CD4-positive, alpha-beta T cell (primary cell): ENCODE measurements around the gene KATNIP. TPM values are rescaled to one million over a fixed set of nuclear protein-coding genes. Genes with fewer than 3 reads are reported as not detected.

ENCODE experiments used
- ATAC-seq: fragments of 200-7000 bp; cut with Tn5 transposase; one replicate; pipeline ENCODE4 v1.10.0; 2022; ENCODE audit warnings: mild to moderate bottlenecking; ENCODE audit not compliant: poor library complexity
- CTCF ChIA-PET: fragments of 350-600 bp; sonication (Branson Sonifier 250); formaldehyde crosslinking; loops from one replicate; lab custom pipeline; 2021; ENCODE audit warnings: antibody characterized with exemption, inconsistent platforms; lab: Charles Lee
- POLR2A ChIA-PET: fragments of 350-600 bp; sonication (Branson Sonifier 250); formaldehyde crosslinking; loops from one replicate; lab custom pipeline; 2021; ENCODE audit warnings: antibody characterized with exemption, inconsistent platforms; lab: Charles Lee
- DNase-seq, 14 experiments: peaks; one replicate each; pipeline ENCODE4 v3.0.0-alpha.2; 2013 to 2020; ENCODE audit warnings: mixed read lengths in 2 of 14
- H3K27ac ChIP-seq, 2 donors: one replicate each; pipeline versions ENCODE4 v1.5.1 to v1.7.0; 2013; ENCODE audit warnings: low read length in 2 of 2, low read depth in 1 of 2, mild to moderate bottlenecking in 1 of 2
- H3K27me3 ChIP-seq, 2 experiments: 1 replicate in 1 of 2; 2 replicates in 1 of 2; pipeline versions ENCODE4 v1.6.1 to v1.7.0; 2013; ENCODE audit warnings: low read length in 2 of 2, control low read depth in 1 of 2, mild to moderate bottlenecking in 1 of 2, moderate library complexity in 1 of 2; ENCODE audit not compliant: insufficient read depth in 2 of 2, control insufficient read depth in 1 of 2
- H3K36me3 ChIP-seq: one replicate; pipeline ENCODE4 v1.6.1; 2013; ENCODE audit warnings: low read length, control low read depth; ENCODE audit not compliant: insufficient read depth
- H3K4me1 ChIP-seq: one replicate; pipeline ENCODE4 v1.6.1; 2013; ENCODE audit warnings: low read length, control low read depth; ENCODE audit not compliant: insufficient read depth
- H3K4me3 ChIP-seq: one replicate; pipeline ENCODE4 v1.5.1; 2013; ENCODE audit warnings: mild to moderate bottlenecking, low read length, moderate library complexity
- H3K9me3 ChIP-seq, 2 experiments: 1 replicate in 1 of 2; 2 replicates in 1 of 2; pipeline versions ENCODE4 v1.6.1 to v1.7.0; 2013; ENCODE audit warnings: low read length in 2 of 2, mild to moderate bottlenecking in 2 of 2, control low read depth in 1 of 2, moderate library complexity in 1 of 2; ENCODE audit not compliant: control insufficient read depth in 1 of 2, insufficient read depth in 1 of 2
- H3K27ac Mint-ChIP-seq: one replicate; pipeline ENCODE4 v1.8.0; 2020; ENCODE audit warnings: mixed read lengths
- H3K27me3 Mint-ChIP-seq: one replicate; pipeline ENCODE4 v1.8.0; 2021; ENCODE audit warnings: mixed read lengths
- H3K36me3 Mint-ChIP-seq: one replicate; pipeline ENCODE4 v1.8.0; 2021; ENCODE audit warnings: low read depth, mixed read lengths
- H3K4me1 Mint-ChIP-seq: one replicate; pipeline ENCODE4 v1.8.0; 2021; ENCODE audit warnings: low read depth, mixed read lengths
- H3K4me3 Mint-ChIP-seq: one replicate; pipeline ENCODE4 v1.8.0; 2020; ENCODE audit warnings: mild to moderate bottlenecking, mixed read lengths
- H3K9me3 Mint-ChIP-seq: one replicate; pipeline ENCODE4 v1.8.0; 2020; ENCODE audit warnings: mixed read lengths
- intact Hi-C, 2 experiments: fragments of 100-400 bp; cut with DNase I in 1 of 2; cut with micrococcal nuclease in 1 of 2; formaldehyde crosslinking; loops; one replicate each; pipeline versions ENCODE4 v1.15.1 to v1.9.0; 2023 to 2025; cut with DNase I, micrococcal nuclease
- total RNA-seq, 174 experiments: library from RNA in 2 of 174; stranded (reverse) in 2 of 174; gene quantifications; one replicate each; pipeline ENCODE4 v1.2.3 and lab custom pipeline; 2021 to 2026
- TF ChIP-seq, protein P1 (sequence below): fragments of 200-600 bp; IDR thresholded peaks from one replicate; pipeline ENCODE4 v1.8.0; 2022; ENCODE audit warnings: antibody characterized with exemption, mild to moderate bottlenecking

The KATNIP gene
- total RNA-seq, 2 experiments from 2014 or later, result 18.5 to 20.9 TPM

DNA sequence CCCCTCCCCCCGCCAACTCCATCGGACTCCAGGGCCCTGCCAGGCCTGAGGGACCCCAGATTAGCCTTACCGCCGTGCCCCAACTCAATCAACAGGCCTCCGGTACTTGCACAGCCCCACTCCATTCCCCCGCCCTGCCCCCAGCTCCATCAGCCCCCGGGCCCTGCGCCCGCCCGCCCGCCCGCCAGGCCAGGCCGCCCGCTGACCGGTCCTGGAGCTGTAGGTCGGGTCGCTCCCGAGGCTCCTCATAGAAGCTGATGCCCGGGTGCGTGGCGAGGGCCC is 539 bp upstream of the KATNIP start:
- Mint-ChIP-seq H3K4me3 (peak overlapping the region; percentile 98), H3K36me3 (peaks cover 44% of the 10 kb centered on the region), H3K27me3 (no peaks in the 10 kb centered on the region), H3K27ac (peak overlapping the region; percentile 98), H3K9me3 (no peaks in the 10 kb centered on the region), H3K4me1 (peaks cover 50% of the 10 kb centered on the region)
- Histone ChIP-seq H3K9me3 (no peaks in the 10 kb centered on the region), H3K27me3 (no peaks in the 10 kb centered on the region), H3K27ac (peak overlapping the region in 1 of 2 donors; percentile 68), H3K4me1 (peaks cover 32% of the 10 kb centered on the region), H3K4me3 (peak overlapping the region; percentile 99), H3K36me3 (peaks cover 10% of the 10 kb centered on the region)
- DNase-seq (peak in 1 of 14 experiments; percentile 8), ATAC-seq (peak; percentile 16)
- ChIA-PET POLR2A (interaction anchor here (1.0 to 2.5 kb wide), 8 partner anchors 13 to 439 kb away, joined by 3 to 8 read pairs (median 4); partner anchors contain the start of gene IL21R), CTCF (interaction anchor here (1.1 to 1.4 kb wide), 2 partner anchors 34 to 440 kb away, joined by 3 read pairs; no protein-coding TSS in a partner anchor)
- intact Hi-C loops, result no loop called here
- TF ChIP-seq, protein P1, sequence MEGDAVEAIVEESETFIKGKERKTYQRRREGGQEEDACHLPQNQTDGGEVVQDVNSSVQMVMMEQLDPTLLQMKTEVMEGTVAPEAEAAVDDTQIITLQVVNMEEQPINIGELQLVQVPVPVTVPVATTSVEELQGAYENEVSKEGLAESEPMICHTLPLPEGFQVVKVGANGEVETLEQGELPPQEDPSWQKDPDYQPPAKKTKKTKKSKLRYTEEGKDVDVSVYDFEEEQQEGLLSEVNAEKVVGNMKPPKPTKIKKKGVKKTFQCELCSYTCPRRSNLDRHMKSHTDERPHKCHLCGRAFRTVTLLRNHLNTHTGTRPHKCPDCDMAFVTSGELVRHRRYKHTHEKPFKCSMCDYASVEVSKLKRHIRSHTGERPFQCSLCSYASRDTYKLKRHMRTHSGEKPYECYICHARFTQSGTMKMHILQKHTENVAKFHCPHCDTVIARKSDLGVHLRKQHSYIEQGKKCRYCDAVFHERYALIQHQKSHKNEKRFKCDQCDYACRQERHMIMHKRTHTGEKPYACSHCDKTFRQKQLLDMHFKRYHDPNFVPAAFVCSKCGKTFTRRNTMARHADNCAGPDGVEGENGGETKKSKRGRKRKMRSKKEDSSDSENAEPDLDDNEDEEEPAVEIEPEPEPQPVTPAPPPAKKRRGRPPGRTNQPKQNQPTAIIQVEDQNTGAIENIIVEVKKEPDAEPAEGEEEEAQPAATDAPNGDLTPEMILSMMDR, result no peak

DNA sequence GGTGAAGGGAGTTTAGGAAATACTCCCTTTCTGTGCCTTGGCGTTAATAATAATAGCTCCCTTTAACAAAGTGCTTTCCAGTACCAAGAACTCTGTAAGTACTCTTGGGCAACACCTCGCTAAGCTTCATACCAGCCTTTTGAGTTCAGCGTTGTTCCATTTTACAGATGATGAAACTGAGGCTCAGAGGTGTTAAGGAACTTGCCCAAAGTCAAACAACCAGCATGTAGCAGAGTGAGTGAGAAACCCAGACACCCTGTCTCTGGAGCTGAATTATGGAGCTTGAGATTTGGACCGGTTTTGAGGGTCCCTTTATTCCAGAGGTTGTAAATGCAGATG is 607 bp downstream of the KATNIP start:
- peak overlapping the region; percentile 99 for H3K4me3 ChIP-seq
- H3K9me3 ChIP-seq, result no peaks in the 10 kb centered on the region
- peaks cover 32% of the 10 kb centered on the region for H3K36me3 Mint-ChIP-seq
- intact Hi-C loops, result loop anchor here in 1 of 2 experiments (5.0 kb wide), 1 partner anchor 662 kb away; the partner anchor contains the start of gene XPO6
- peak overlapping the region; percentile 98 for H3K4me3 Mint-ChIP-seq
- H3K27ac Mint-ChIP-seq, result peak overlapping the region; percentile 98
- TF ChIP-seq, protein P1, result no peak
- DNase-seq (no peak), ATAC-seq (no peak)
- H3K4me1 Mint-ChIP-seq, result peaks cover 50% of the 10 kb centered on the region
- ChIA-PET POLR2A (interaction anchor here (0.7 to 2.5 kb wide), 7 partner anchors 39 to 441 kb away, joined by 3 to 8 read pairs (median 3); no protein-coding TSS in a partner anchor), CTCF (interaction anchor here (1.1 kb wide), 1 partner anchor 441 kb away, joined by 3 read pairs; no protein-coding TSS in a partner anchor)
- H3K4me1 ChIP-seq, result peaks cover 32% of the 10 kb centered on the region
- no peaks in the 10 kb centered on the region for H3K27me3 Mint-ChIP-seq
- no peaks in the 10 kb centered on the region for H3K27me3 ChIP-seq
- H3K9me3 Mint-ChIP-seq, result no peaks in the 10 kb centered on the region
- H3K36me3 ChIP-seq, result peaks cover under 1% of the 10 kb centered on the region
- H3K27ac ChIP-seq, result peak overlapping the region; percentile 80 to 85

DNA sequence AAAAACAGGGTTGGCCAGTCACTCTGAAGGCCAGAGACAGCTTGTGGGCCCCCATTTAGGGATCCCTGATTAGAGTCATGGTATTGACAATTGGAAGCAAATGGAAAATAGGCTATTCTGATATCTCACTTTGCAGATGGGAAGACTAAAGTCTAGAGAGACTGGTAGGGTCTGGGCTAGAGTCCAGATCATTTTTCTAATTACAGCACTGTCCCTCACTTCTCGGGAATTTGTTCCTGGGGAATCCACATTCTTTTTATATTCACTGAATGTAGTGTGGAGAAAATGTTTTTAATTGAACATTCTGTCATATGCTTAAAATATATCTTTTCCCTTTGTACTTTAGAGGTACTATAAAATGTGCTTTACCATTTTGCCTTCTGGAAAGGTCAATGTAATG is 1.1 kb downstream of the KATNIP start:
- peaks cover 32% of the 10 kb centered on the region for H3K4me1 ChIP-seq
- intact Hi-C loops, result loop anchor here in 1 of 2 experiments (5.0 kb wide), 1 partner anchor 661 kb away; the partner anchor contains the start of gene XPO6
- H3K4me1 Mint-ChIP-seq, result peaks cover 49% of the 10 kb centered on the region
- H3K9me3 ChIP-seq, result no peaks in the 10 kb centered on the region
- TF ChIP-seq, protein P1, result no peak
- ChIA-PET CTCF (no interaction called here), POLR2A (interaction anchor here (0.7 to 2.5 kb wide), 4 partner anchors 87 to 372 kb away, joined by 3 to 8 read pairs (median 3); no protein-coding TSS in a partner anchor)
- H3K27me3 ChIP-seq, result no peaks in the 10 kb centered on the region
- peak overlapping the region; percentile 98 for H3K27ac Mint-ChIP-seq
- no peaks in the 10 kb centered on the region for H3K9me3 Mint-ChIP-seq
- no peak overlapping the region for H3K4me3 ChIP-seq
- H3K4me3 Mint-ChIP-seq, result peak overlapping the region; percentile 56
- no peaks in the 10 kb centered on the region for H3K27me3 Mint-ChIP-seq
- no peak overlapping the region for H3K27ac ChIP-seq
- H3K36me3 Mint-ChIP-seq, result peaks cover 27% of the 10 kb centered on the region
- H3K36me3 ChIP-seq, result no peaks in the 10 kb centered on the region
- no peak for DNase-seq
- no peak for ATAC-seq
